MM.1S (cell line): ENCODE measurements around the gene FOXRED2.
"Not testable (repeated sequence)": the region's sequence is repeated elsewhere in the genome, so short reads cannot be mapped to it uniquely, and the experiment has no call there.

Experiments used
- DNase-seq: peaks from one replicate; pipeline ENCODE4 v3.0.0-alpha.2; 2015
- H2AFZ ChIP-seq: fragments of 300-600 bp; sonication (generic); 2 replicates; pipeline ENCODE4 v1.6.0; 2016; ENCODE audit warnings: antibody characterized with exemption, low read length
- H3F3A ChIP-seq: fragments of 300-600 bp; sonication (generic); 2 replicates; pipeline ENCODE4 v1.6.1; 2016; ENCODE audit warnings: mild to moderate bottlenecking, antibody characterized with exemption, low read length, moderate library complexity, mixed read lengths; ENCODE audit not compliant: insufficient read depth
- H3K27ac ChIP-seq: fragments of 300-600 bp; sonication (generic); 2 replicates; pipeline ENCODE4 v1.5.1; 2016; ENCODE audit warnings: mild to moderate bottlenecking, low read length
- H3K27me3 ChIP-seq: fragments of 300-600 bp; sonication (generic); replicated peaks from 2 replicates; pipeline ENCODE4 v1.6.0; 2016; ENCODE audit warnings: low read length; ENCODE audit not compliant: insufficient read depth
- H3K36me3 ChIP-seq: fragments of 300-600 bp; sonication (generic); replicated peaks from 2 replicates; pipeline ENCODE4 v1.6.1; 2016; ENCODE audit warnings: mild to moderate bottlenecking, low read length, mixed read lengths; ENCODE audit not compliant: insufficient read depth
- H3K4me1 ChIP-seq: fragments of 300-600 bp; sonication (generic); 2 replicates; pipeline ENCODE4 v1.6.1; 2016; ENCODE audit warnings: low read length, mixed read lengths
- H3K4me2 ChIP-seq: fragments of 300-600 bp; sonication (generic); 2 replicates; pipeline ENCODE4 v1.6.0; 2016; ENCODE audit warnings: low read depth, low read length
- H3K4me3 ChIP-seq: fragments of 300-600 bp; sonication (generic); 2 replicates; pipeline ENCODE4 v1.5.1; 2016; ENCODE audit warnings: low read length, mixed read lengths
- H3K79me2 ChIP-seq: fragments of 300-600 bp; sonication (generic); 2 replicates; pipeline ENCODE4 v1.6.1; 2016; ENCODE audit warnings: mixed run types, low read length, mixed read lengths
- H3K9ac ChIP-seq: fragments of 300-600 bp; sonication (generic); 2 replicates; pipeline ENCODE4 v1.6.1; 2016; ENCODE audit warnings: low read length, mixed read lengths
- H3K9me2 ChIP-seq: fragments of 300-600 bp; sonication (generic); replicated peaks from 2 replicates; pipeline ENCODE4 v1.6.1; 2016; ENCODE audit warnings: mild to moderate bottlenecking, low read length, mixed read lengths; ENCODE audit not compliant: insufficient read depth
- H3K9me3 ChIP-seq: fragments of 300-600 bp; sonication (generic); replicated peaks from 2 replicates; pipeline ENCODE4 v1.6.1; 2016; ENCODE audit warnings: mild to moderate bottlenecking, low read length, mixed read lengths; ENCODE audit not compliant: insufficient read depth
- H4K20me1 ChIP-seq: fragments of 300-600 bp; sonication (generic); 2 replicates; pipeline ENCODE4 v1.6.1; 2016; ENCODE audit warnings: mild to moderate bottlenecking, low read length, moderate library complexity, mixed read lengths; ENCODE audit not compliant: insufficient read depth
- CTCF ChIP-seq: fragments of 300-600 bp; sonication (generic); IDR thresholded peaks from 2 replicates; pipeline ENCODE4 v1.5.1; 2016; ENCODE audit warnings: antibody characterized with exemption, low read length, mixed read lengths
- EZH2 ChIP-seq: fragments of 300-600 bp; sonication (generic); optimal IDR thresholded peaks from 2 replicates; pipeline ENCODE3; 2017; ENCODE audit warnings: low read depth, mild to moderate bottlenecking, antibody characterized with exemption, low read length, mixed read lengths
- EZH2phosphoT487 ChIP-seq: fragments of 300-600 bp; sonication (generic); IDR thresholded peaks from 2 replicates; pipeline ENCODE4 v1.6.1; 2018; ENCODE audit warnings: antibody characterized with exemption, low read length

The FOXRED2 gene

GRCh38 chr22:36452250-36452977, 54.4 kb downstream of the FOXRED2 start:
- no peak for TF ChIP-seq EZH2
- no peak for TF ChIP-seq EZH2phosphoT487
- no peak for TF ChIP-seq CTCF
- Histone ChIP-seq H3K9me3 (no peaks in the 10 kb centered on the region), H3K9me2 (no peaks in the 10 kb centered on the region), H3K9ac (no peak overlapping the region), H3K27me3 (no peaks in the 10 kb centered on the region), H3K27ac (peak overlapping the region; percentile 59; the same call in 1 of the 2 replicates), H3K4me2 (no peak overlapping the region; the same call in 1 of the 2 replicates), H3K79me2 (no peaks in the 10 kb centered on the region), H4K20me1 (no peaks in the 10 kb centered on the region), H3F3A (peaks cover 34% of the 10 kb centered on the region), H2AFZ (no peak overlapping the region), H3K36me3 (no peaks in the 10 kb centered on the region), H3K4me3 (no peak overlapping the region), H3K4me1 (peaks cover 27% of the 10 kb centered on the region)
- DNase-seq, result no peak

GRCh38 chr22:36450923-36451322, 55.9 kb downstream of the FOXRED2 start:
- H4K20me1 ChIP-seq, H3K36me3 ChIP-seq, H3K9me3 ChIP-seq, H3K27me3 ChIP-seq, H3K9ac ChIP-seq, H3K79me2 ChIP-seq, H3K9me2 ChIP-seq, H3K4me3 ChIP-seq, DNase-seq, H2AFZ ChIP-seq: not testable (repeated sequence)
- Histone ChIP-seq H3F3A (peaks cover 34% of the 10 kb centered on the region), H3K4me1 (peaks cover 27% of the 10 kb centered on the region), H3K27ac (peak overlapping the region; percentile 59; the same call in 1 of the 2 replicates), H3K4me2 (peak overlapping the region; percentile 47; the same call in 1 of the 2 replicates)

- H3K9ac ChIP-seq, result no peak overlapping the region
- H3K9me2 ChIP-seq, result no peaks in the 10 kb centered on the region
- H3K9me3 ChIP-seq, result no peaks in the 10 kb centered on the region
- no peak overlapping the region for H3K4me3 ChIP-seq
- H3K27me3 ChIP-seq, result no peaks in the 10 kb centered on the region
- no peaks in the 10 kb centered on the region for H4K20me1 ChIP-seq
- H3K27ac ChIP-seq, result no peak overlapping the region
- no peak for DNase-seq
- H2AFZ ChIP-seq, result no peak overlapping the region
- no peaks in the 10 kb centered on the region for H3K79me2 ChIP-seq
- H3K4me1 ChIP-seq, result peaks cover 22% of the 10 kb centered on the region
- TF ChIP-seq CTCF, result no peak
- no peak for TF ChIP-seq EZH2
- TF ChIP-seq EZH2phosphoT487, result no peak
- H3F3A ChIP-seq, result peaks cover 34% of the 10 kb centered on the region
- no peaks in the 10 kb centered on the region for H3K36me3 ChIP-seq
- no peak overlapping the region for H3K4me2 ChIP-seq
Measured at GRCh38 chr22:36449596-36450175, 57.2 kb downstream of the FOXRED2 start.

GRCh38 chr22:36447632-36448031, 59.2 kb downstream of the FOXRED2 start:
- H4K20me1 ChIP-seq, result no peaks in the 10 kb centered on the region
- H3K4me1 ChIP-seq, result peaks cover 18% of the 10 kb centered on the region
- H3K27me3 ChIP-seq, result no peaks in the 10 kb centered on the region
- TF ChIP-seq EZH2 (no peak), EZH2phosphoT487 (no peak)
- DNase-seq, result no peak
- peaks cover 18% of the 10 kb centered on the region for H3F3A ChIP-seq
- no peaks in the 10 kb centered on the region for H3K36me3 ChIP-seq
- no peaks in the 10 kb centered on the region for H3K9me2 ChIP-seq
- no peak overlapping the region for H3K27ac ChIP-seq
- no peaks in the 10 kb centered on the region for H3K9me3 ChIP-seq
- H3K9ac ChIP-seq, result no peak overlapping the region
- H3K79me2 ChIP-seq, result no peaks in the 10 kb centered on the region
- no peak overlapping the region for H3K4me3 ChIP-seq
- H3K4me2 ChIP-seq, result no peak overlapping the region
- no peak overlapping the region for H2AFZ ChIP-seq
